SK-N-SH treated with all-trans-retinoic acid at 6 μM for 48 hours (cell line): Measurements from ENCODE around the gene TGFBR2.

Experiments used
- ATAC-seq: fragments of 200-7000 bp; cut with Tn5 transposase; 3 replicates; pipeline ENCODE4 v1.9.1; 2020; ENCODE audit warnings: mild to moderate bottlenecking, moderate library complexity
- BACH2 ChIP-seq: fragments of 250-450 bp; sonication (Bioruptor Pico); IDR thresholded peaks from 2 replicates; pipeline ENCODE4 v1.9.0; 2021; ENCODE audit warnings: mild to moderate bottlenecking, borderline replicate concordance
- CSDC2 ChIP-seq: fragments of 250-450 bp; sonication (Bioruptor Pico); IDR thresholded peaks from 2 replicates; pipeline ENCODE4 v1.5.0; 2020; ENCODE audit warnings: mild to moderate bottlenecking, moderate library complexity
- CSRNP3 ChIP-seq: fragments of 250-450 bp; sonication (Bioruptor Pico); IDR thresholded peaks from 2 replicates; pipeline ENCODE4 v1.5.1; 2021; ENCODE audit warnings: mild to moderate bottlenecking, moderate library complexity
- ESRRG ChIP-seq: fragments of 250-450 bp; sonication (Bioruptor Pico); IDR thresholded peaks from 2 replicates; pipeline ENCODE4 v1.6.1; 2021; ENCODE audit warnings: mild to moderate bottlenecking
- GLIS3 ChIP-seq: fragments of 250-450 bp; sonication (Bioruptor Pico); IDR thresholded peaks from 2 replicates; pipeline ENCODE4 v1.5.0; 2020; ENCODE audit warnings: mild to moderate bottlenecking, moderate library complexity
- ISL1 ChIP-seq: fragments of 250-450 bp; sonication (Bioruptor Pico); IDR thresholded peaks from 2 replicates; pipeline ENCODE4 v2.1.2; 2022; ENCODE audit warnings: mild to moderate bottlenecking, moderate library complexity
- OSR1 ChIP-seq: fragments of 250-450 bp; sonication (Bioruptor Pico); IDR thresholded peaks from 2 replicates; pipeline ENCODE4 v1.8.0; 2022; ENCODE audit warnings: moderate library complexity, mild to moderate bottlenecking, inconsistent platforms
- POU6F1 ChIP-seq: fragments of 250-450 bp; sonication (Bioruptor Pico); IDR thresholded peaks from 2 replicates; pipeline ENCODE4 v1.8.0; 2021; ENCODE audit warnings: low read depth, mild to moderate bottlenecking, moderate library complexity, borderline replicate concordance
- PPARA ChIP-seq: fragments of 250-450 bp; sonication (Bioruptor Pico); IDR thresholded peaks from 2 replicates; pipeline ENCODE4 v1.5.0; 2020; ENCODE audit warnings: mild to moderate bottlenecking, borderline replicate concordance
- RARB ChIP-seq: fragments of 250-450 bp; sonication (Bioruptor Pico); IDR thresholded peaks from 2 replicates; pipeline ENCODE4 v1.8.0; 2021; ENCODE audit warnings: mild to moderate bottlenecking, moderate library complexity
- SNAI2 ChIP-seq: fragments of 250-450 bp; sonication (Bioruptor Pico); IDR thresholded peaks from 2 replicates; pipeline ENCODE4 v1.5.0; 2020; ENCODE audit warnings: mild to moderate bottlenecking, moderate library complexity
- TCF4 ChIP-seq: fragments of 250-450 bp; sonication (Bioruptor Pico); IDR thresholded peaks from 2 replicates; pipeline ENCODE4 v1.8.0; 2021; ENCODE audit warnings: mild to moderate bottlenecking, moderate library complexity, borderline replicate concordance
- TOX ChIP-seq: fragments of 250-450 bp; sonication (Bioruptor Pico); IDR thresholded peaks from 2 replicates; pipeline ENCODE4 v1.8.0; 2021; ENCODE audit warnings: mild to moderate bottlenecking, moderate library complexity, borderline replicate concordance
- TSHZ2 ChIP-seq: fragments of 250-450 bp; sonication (Bioruptor Pico); IDR thresholded peaks from 2 replicates; pipeline ENCODE4 v1.5.0; 2020; ENCODE audit warnings: mild to moderate bottlenecking, moderate library complexity
- ZFP3 ChIP-seq: fragments of 250-450 bp; sonication (Bioruptor Pico); IDR thresholded peaks from 2 replicates; pipeline ENCODE4 v1.5.0; 2020; ENCODE audit warnings: mild to moderate bottlenecking, moderate library complexity
- ZFP30 ChIP-seq: fragments of 450-650 bp; formaldehyde crosslinking; IDR thresholded peaks from 2 replicates; pipeline ENCODE4 v1.5.0; 2022; ENCODE audit warnings: mild to moderate bottlenecking, moderate library complexity
- ZNF565 ChIP-seq: fragments of 450-650 bp; formaldehyde crosslinking; conservative IDR thresholded peaks from 2 replicates; pipeline ENCODE4 v1.5.0; 2020; ENCODE audit warnings: low read depth, mild to moderate bottlenecking, moderate library complexity
- ZNF8 ChIP-seq: fragments of 450-650 bp; formaldehyde crosslinking; IDR thresholded peaks from 2 replicates; pipeline ENCODE4 v1.5.0; 2020; ENCODE audit warnings: mild to moderate bottlenecking, moderate library complexity
- TF ChIP-seq, protein P1 (sequence below): fragments of 250-450 bp; sonication (Bioruptor Pico); IDR thresholded peaks from 2 replicates; pipeline ENCODE4 v1.5.1; 2020; ENCODE audit warnings: low read depth, mild to moderate bottlenecking, moderate library complexity
- TF ChIP-seq, protein P2 (sequence below): fragments of 250-450 bp; sonication (Bioruptor Pico); IDR thresholded peaks from 2 replicates; pipeline ENCODE4 v1.8.0; 2020; ENCODE audit warnings: mild to moderate bottlenecking, moderate library complexity, borderline replicate concordance

TGFBR2 gene

GRCh38 chr3:30720586-30721313 is 114.3 kb downstream of the TGFBR2 start:
- ATAC-seq: peak; percentile 38; the same call in 2 of the 3 replicates
- TF ChIP-seq BACH2 (no peak), SNAI2 (no peak), PPARA (no peak), ZFP30 (no peak), TCF4 (CRISPR knock-in tag) (no peak), TOX (CRISPR knock-in tag) (no peak), ESRRG (CRISPR knock-in tag) (no peak), CSDC2 (CRISPR knock-in tag) (no peak), ZFP3 (CRISPR knock-in tag) (no peak), ZNF565 (no peak), POU6F1 (no peak), GLIS3 (CRISPR knock-in tag) (no peak), ZNF8 (CRISPR knock-in tag) (no peak), CSRNP3 (no peak)
- TF ChIP-seq, protein P1, sequence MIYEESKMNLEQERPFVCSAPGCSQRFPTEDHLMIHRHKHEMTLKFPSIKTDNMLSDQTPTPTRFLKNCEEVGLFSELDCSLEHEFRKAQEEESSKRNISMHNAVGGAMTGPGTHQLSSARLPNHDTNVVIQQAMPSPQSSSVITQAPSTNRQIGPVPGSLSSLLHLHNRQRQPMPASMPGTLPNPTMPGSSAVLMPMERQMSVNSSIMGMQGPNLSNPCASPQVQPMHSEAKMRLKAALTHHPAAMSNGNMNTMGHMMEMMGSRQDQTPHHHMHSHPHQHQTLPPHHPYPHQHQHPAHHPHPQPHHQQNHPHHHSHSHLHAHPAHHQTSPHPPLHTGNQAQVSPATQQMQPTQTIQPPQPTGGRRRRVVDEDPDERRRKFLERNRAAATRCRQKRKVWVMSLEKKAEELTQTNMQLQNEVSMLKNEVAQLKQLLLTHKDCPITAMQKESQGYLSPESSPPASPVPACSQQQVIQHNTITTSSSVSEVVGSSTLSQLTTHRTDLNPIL (CRISPR knock-in tag): no peak

DNA sequence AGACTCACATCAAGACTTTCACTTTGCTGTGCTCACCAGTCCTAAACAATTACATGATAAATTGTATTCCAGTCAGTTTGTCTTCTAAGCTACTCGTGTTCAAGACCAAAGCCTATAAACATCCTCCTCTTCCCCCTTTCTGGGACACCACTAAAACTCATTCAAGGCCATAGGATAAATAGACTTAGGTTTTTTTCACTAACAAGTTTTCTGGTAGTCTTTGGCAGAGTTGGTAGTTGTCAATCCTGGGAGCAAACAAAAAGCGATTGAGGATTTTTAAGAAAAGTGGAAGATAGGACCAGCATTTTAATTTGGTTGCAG is 114.9 kb downstream of the TGFBR2 start:
- no peak for TF ChIP-seq ISL1 (CRISPR knock-in tag)
- no peak for ATAC-seq

DNA sequence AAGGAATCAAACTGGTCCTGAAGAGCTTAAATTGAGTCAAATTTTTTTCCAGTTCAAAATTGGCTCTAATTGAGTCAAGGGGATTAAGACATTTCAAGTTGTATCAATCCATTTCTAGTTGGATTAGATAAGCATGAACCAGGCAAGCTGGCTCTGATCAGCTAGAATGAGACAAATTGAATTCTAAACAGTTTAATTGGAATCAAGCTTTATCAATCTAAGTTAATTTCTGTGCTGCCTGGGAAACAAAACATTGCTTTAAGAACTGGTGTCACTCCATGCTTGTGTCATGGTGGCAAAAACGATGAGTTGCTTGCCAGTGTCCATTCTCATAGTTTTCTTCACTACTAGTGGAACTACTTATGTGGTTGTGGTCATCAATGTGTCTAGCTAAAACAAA is 116.8 kb downstream of the TGFBR2 start:
- TF ChIP-seq ZNF8 (CRISPR knock-in tag): no peak
- ATAC-seq: no peak

- TF ChIP-seq CSRNP3 (no peak), TSHZ2 (no peak), TCF4 (CRISPR knock-in tag) (no peak), SNAI2 (no peak), TOX (CRISPR knock-in tag) (no peak), OSR1 (CRISPR knock-in tag) (no peak), BACH2 (no peak), RARB (CRISPR knock-in tag) (no peak), ZFP3 (CRISPR knock-in tag) (no peak), ZNF565 (no peak), PPARA (no peak), ZFP30 (no peak), ESRRG (CRISPR knock-in tag) (no peak), ZNF8 (CRISPR knock-in tag) (no peak)
- TF ChIP-seq, protein P1 (CRISPR knock-in tag): no peak
- TF ChIP-seq, protein P2, sequence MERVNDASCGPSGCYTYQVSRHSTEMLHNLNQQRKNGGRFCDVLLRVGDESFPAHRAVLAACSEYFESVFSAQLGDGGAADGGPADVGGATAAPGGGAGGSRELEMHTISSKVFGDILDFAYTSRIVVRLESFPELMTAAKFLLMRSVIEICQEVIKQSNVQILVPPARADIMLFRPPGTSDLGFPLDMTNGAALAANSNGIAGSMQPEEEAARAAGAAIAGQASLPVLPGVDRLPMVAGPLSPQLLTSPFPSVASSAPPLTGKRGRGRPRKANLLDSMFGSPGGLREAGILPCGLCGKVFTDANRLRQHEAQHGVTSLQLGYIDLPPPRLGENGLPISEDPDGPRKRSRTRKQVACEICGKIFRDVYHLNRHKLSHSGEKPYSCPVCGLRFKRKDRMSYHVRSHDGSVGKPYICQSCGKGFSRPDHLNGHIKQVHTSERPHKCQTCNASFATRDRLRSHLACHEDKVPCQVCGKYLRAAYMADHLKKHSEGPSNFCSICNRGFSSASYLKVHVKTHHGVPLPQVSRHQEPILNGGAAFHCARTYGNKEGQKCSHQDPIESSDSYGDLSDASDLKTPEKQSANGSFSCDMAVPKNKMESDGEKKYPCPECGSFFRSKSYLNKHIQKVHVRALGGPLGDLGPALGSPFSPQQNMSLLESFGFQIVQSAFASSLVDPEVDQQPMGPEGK (CRISPR knock-in tag): no peak
- TF ChIP-seq, all 23 proteins: peak for 0
- ATAC-seq: no peak
These were observed 118.5 kb downstream of the TGFBR2 start for GRCh38 chr3:30724863-30725262.
